Measurements from ENCODE around the gene TLCD3B. TPM values are rescaled to one million over a fixed set of nuclear protein-coding genes. Genes with fewer than 3 reads are reported as not detected.

TLCD3B gene
- polyA plus RNA-seq, 1 donor from 2014 or later, result 18.9 TPM

DNA sequence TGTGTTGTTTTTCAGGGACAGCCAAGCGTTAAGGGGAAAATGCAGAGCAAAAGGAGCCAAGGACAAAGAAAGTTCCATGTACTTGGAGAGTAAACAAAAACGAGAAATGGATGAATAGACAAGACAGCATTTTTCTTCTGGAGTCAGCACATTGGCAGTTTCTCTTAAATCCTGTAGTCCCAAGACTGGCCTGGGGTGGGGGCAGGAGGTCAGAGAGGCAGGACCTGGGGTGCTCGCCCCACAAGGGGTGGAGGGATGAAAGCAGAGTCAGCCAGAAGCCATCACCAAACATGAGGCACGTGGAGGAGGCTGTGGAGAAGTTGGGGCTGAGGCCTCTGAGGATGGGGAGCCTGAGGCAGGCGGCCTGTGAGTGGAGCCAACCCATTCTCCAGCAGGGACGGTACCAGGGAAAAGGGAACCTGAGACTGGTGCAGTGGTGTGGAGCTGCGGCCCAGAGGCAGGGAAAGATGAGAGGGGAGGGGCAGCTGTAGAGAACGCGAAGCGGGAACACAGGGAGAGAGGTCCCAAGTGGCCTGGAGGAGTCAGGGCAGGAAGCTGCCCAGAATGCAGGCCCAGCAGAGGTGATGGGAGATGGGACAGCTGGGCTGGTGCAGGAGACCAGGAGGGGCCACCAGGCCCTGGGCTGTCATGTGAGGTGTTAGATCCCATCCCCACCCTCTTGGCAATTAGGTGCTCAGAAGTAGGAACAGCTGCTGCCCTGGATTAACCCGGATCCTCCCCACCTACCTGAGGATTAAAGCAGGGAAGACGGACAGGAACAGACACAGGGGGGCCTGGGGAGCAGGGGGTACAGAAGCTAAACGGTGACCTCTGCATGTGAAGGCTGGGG is 3.3 kb downstream of the TLCD3B start:
- Histone ChIP-seq H4K20me1 (ENCODE audit: insufficient read depth) (no peaks in the 10 kb centered on the region), H3K27me3 (ENCODE audit: insufficient read depth, low read depth, low read length) (no peaks in the 10 kb centered on the region), H3K9me2 (ENCODE audit: insufficient read depth, low read length) (no peaks in the 10 kb centered on the region), H2AFZ (ENCODE audit: low read depth, low read length) (no peak overlapping the region), H3K36me3 (ENCODE audit: insufficient read depth, low read length) (no peaks in the 10 kb centered on the region), H3K4me3 (ENCODE audit: low read length) (peak overlapping the region; percentile 92), H3K79me2 (replicated peaks; ENCODE audit: insufficient read depth, low read length) (peaks cover 8% of the 10 kb centered on the region), H3K9ac (ENCODE audit: low read length) (no peak overlapping the region), H3K4me2 (ENCODE audit: low read length) (no peak overlapping the region), H3K9me3 (ENCODE audit: low read length) (no peaks in the 10 kb centered on the region), H3K27ac (ENCODE audit: low read length) (no peak overlapping the region), H3F3A (ENCODE audit: insufficient read depth, low read length, poor library complexity, severe bottlenecking) (no peaks in the 10 kb centered on the region)
- TF ChIP-seq, protein P1, sequence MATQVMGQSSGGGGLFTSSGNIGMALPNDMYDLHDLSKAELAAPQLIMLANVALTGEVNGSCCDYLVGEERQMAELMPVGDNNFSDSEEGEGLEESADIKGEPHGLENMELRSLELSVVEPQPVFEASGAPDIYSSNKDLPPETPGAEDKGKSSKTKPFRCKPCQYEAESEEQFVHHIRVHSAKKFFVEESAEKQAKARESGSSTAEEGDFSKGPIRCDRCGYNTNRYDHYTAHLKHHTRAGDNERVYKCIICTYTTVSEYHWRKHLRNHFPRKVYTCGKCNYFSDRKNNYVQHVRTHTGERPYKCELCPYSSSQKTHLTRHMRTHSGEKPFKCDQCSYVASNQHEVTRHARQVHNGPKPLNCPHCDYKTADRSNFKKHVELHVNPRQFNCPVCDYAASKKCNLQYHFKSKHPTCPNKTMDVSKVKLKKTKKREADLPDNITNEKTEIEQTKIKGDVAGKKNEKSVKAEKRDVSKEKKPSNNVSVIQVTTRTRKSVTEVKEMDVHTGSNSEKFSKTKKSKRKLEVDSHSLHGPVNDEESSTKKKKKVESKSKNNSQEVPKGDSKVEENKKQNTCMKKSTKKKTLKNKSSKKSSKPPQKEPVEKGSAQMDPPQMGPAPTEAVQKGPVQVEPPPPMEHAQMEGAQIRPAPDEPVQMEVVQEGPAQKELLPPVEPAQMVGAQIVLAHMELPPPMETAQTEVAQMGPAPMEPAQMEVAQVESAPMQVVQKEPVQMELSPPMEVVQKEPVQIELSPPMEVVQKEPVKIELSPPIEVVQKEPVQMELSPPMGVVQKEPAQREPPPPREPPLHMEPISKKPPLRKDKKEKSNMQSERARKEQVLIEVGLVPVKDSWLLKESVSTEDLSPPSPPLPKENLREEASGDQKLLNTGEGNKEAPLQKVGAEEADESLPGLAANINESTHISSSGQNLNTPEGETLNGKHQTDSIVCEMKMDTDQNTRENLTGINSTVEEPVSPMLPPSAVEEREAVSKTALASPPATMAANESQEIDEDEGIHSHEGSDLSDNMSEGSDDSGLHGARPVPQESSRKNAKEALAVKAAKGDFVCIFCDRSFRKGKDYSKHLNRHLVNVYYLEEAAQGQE (IDR thresholded peaks at IDR 0.05; ENCODE audit: borderline replicate concordance), result no peak
- no peak for TF ChIP-seq RAD21 (conservative IDR thresholded peaks at IDR 0.05)
- no peak for TF ChIP-seq TAF1 (IDR thresholded peaks at IDR 0.05; ENCODE audit: low read depth)
- TF ChIP-seq, protein P2, sequence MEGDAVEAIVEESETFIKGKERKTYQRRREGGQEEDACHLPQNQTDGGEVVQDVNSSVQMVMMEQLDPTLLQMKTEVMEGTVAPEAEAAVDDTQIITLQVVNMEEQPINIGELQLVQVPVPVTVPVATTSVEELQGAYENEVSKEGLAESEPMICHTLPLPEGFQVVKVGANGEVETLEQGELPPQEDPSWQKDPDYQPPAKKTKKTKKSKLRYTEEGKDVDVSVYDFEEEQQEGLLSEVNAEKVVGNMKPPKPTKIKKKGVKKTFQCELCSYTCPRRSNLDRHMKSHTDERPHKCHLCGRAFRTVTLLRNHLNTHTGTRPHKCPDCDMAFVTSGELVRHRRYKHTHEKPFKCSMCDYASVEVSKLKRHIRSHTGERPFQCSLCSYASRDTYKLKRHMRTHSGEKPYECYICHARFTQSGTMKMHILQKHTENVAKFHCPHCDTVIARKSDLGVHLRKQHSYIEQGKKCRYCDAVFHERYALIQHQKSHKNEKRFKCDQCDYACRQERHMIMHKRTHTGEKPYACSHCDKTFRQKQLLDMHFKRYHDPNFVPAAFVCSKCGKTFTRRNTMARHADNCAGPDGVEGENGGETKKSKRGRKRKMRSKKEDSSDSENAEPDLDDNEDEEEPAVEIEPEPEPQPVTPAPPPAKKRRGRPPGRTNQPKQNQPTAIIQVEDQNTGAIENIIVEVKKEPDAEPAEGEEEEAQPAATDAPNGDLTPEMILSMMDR (IDR thresholded peaks at IDR 0.05; ENCODE audit: poor library complexity, severe bottlenecking), result no peak
- no peak for TF ChIP-seq EZH2 (IDR thresholded peaks at IDR 0.05; ENCODE audit: borderline replicate concordance, insufficient read depth, low read length, poor library complexity, severe bottlenecking)
- no peak for TF ChIP-seq MXI1 (conservative IDR thresholded peaks at IDR 0.05; ENCODE audit: poor library complexity, severe bottlenecking)
- no peak for TF ChIP-seq POLR2AphosphoS5 (IDR thresholded peaks at IDR 0.05)
- no peak for TF ChIP-seq SMC3 (conservative IDR thresholded peaks at IDR 0.05; ENCODE audit: poor library complexity)
- no peak for TF ChIP-seq EP300 (conservative IDR thresholded peaks at IDR 0.05; ENCODE audit: poor library complexity, severe bottlenecking)

DNA sequence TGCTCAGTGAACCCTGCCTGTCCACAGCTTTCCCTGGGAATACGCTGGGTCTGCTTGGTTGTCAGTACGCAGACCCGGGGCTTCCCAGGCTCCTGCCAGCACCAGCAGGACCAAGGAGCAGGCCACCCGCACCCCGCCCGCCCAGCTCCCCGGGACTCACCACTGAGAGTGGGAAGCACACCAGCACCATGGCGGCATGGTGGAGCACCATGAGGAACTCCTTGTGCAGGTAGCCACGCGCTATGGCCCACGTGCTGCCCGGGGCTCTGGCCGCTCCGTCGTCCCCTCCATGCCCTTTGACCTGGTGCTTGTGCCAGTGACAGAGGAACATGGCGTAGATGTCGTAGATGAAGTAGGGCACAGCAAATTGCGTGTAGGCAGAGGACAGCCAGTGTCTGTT is 4.6 kb downstream of the TLCD3B start:
- no peak overlapping the region for H3K27ac ChIP-seq (ENCODE audit: low read length)
- H3F3A ChIP-seq (ENCODE audit: insufficient read depth, low read length, poor library complexity, severe bottlenecking), result no peaks in the 10 kb centered on the region
- no peaks in the 10 kb centered on the region for H3K36me3 ChIP-seq (ENCODE audit: insufficient read depth, low read length)
- H3K79me2 ChIP-seq (replicated peaks; ENCODE audit: insufficient read depth, low read length), result peaks cover 3% of the 10 kb centered on the region
- H3K27me3 ChIP-seq (ENCODE audit: insufficient read depth, low read depth, low read length), result no peaks in the 10 kb centered on the region
- H3K4me2 ChIP-seq (ENCODE audit: low read length), result no peak overlapping the region
- no peak overlapping the region for H3K4me3 ChIP-seq (ENCODE audit: low read length)
- H3K9ac ChIP-seq (ENCODE audit: low read length), result no peak overlapping the region
- no peak overlapping the region for H2AFZ ChIP-seq (ENCODE audit: low read depth, low read length)
- H3K9me2 ChIP-seq (ENCODE audit: insufficient read depth, low read length), result no peaks in the 10 kb centered on the region
- TF ChIP-seq EP300 (conservative IDR thresholded peaks at IDR 0.05; ENCODE audit: poor library complexity, severe bottlenecking) (no peak), MXI1 (conservative IDR thresholded peaks at IDR 0.05; ENCODE audit: poor library complexity, severe bottlenecking) (no peak), POLR2AphosphoS5 (IDR thresholded peaks at IDR 0.05) (no peak), RAD21 (conservative IDR thresholded peaks at IDR 0.05) (no peak), TAF1 (IDR thresholded peaks at IDR 0.05; ENCODE audit: low read depth) (no peak)
- TF ChIP-seq, protein P2 (IDR thresholded peaks at IDR 0.05; ENCODE audit: poor library complexity, severe bottlenecking), result no peak
- no peaks in the 10 kb centered on the region for H4K20me1 ChIP-seq (ENCODE audit: insufficient read depth)
- H3K9me3 ChIP-seq (ENCODE audit: low read length), result no peaks in the 10 kb centered on the region

Data from neural cell (in vitro differentiated cells).